ENCODE measurements around the gene TNRC6C. TPM values are rescaled to one million over a fixed set of nuclear protein-coding genes. Genes with fewer than 3 reads are reported as not detected.

TNRC6C gene
- total RNA-seq, 1 experiment from 2014 or later = 16.4 TPM

DNA sequence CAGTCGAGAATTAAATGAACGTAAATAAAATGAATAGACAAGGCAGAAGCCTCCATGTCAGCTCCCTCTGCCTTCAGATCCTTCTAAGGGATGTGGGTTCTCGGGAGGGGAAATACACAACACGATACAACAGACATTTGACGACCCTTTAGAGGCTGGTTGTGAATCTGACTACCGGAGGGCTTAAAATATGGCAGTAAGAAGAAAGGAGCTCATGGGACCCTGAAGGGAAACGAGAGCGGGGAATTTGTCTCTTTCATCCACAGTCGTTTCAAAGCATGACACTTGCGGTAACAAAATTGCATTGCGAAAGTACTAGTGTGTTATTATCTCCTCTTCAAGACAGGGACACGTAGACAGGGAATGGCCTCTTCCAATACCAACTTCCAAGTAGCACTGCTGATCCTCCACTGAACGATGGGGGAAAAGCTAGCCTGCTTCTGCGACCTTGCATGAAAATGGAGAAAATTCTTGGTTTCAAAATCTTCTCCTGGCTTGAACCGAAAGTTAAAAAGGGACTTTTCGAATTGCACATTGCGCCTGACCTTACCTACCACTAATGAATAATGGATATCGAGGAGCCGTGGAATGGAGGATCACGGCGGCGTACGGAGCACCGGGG lies 1.2 kb upstream of the TNRC6C start:
- no peak overlapping the region for H3K27ac Mint-ChIP-seq (ENCODE audit: low read depth, unreplicated experiment)
- peaks cover 9% of the 10 kb centered on the region for H3K4me1 Mint-ChIP-seq (ENCODE audit: insufficient read depth, unreplicated experiment)
- peaks cover 51% of the 10 kb centered on the region for H3K27me3 Mint-ChIP-seq (ENCODE audit: insufficient read depth, unreplicated experiment)

DNA sequence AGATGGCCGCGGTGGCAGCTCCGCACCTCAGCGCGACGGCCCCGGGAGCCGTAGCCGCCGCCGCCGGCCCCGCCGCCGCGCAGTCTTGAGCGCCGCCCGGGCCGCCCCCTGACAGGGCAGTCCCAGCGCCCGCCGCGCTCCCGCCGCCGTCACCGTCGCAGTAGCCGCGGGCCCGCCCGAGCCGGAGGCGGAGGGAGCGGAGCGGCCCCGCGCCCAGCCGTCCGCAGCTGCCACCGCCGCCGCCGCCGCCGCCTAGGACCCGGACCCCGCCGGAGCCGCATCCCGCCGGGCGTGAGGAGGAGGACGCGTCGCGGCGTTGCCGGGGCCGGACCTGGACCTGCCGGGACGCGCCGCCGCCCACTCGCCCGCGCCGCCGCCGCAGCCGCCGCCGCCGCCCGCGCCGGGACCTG lies 218 bp downstream of the TNRC6C start:
- ChIA-PET CTCF (interaction anchor here (0.6 to 0.7 kb wide), 2 partner anchors 12 to 377 kb away, joined by 3 to 4 read pairs; no protein-coding TSS in a partner anchor), POLR2A (interaction anchor here (0.5 to 1.9 kb wide), 28 partner anchors 10 to 548 kb away, joined by 3 to 13 read pairs (median 4); no protein-coding TSS in a partner anchor)
- Mint-ChIP-seq H3K9me3 (ENCODE audit: unreplicated experiment) (no peaks in the 10 kb centered on the region), H3K27ac (ENCODE audit: low read depth, unreplicated experiment) (no peak overlapping the region), H3K4me3 (ENCODE audit: unreplicated experiment) (peak overlapping the region; percentile 87), H3K4me1 (ENCODE audit: insufficient read depth, unreplicated experiment) (peaks cover 13% of the 10 kb centered on the region), H3K27me3 (ENCODE audit: insufficient read depth, unreplicated experiment) (peaks cover 37% of the 10 kb centered on the region), H3K36me3 (ENCODE audit: insufficient read depth, unreplicated experiment) (no peaks in the 10 kb centered on the region)
- no TSS peak for BruUV-seq (replicated peaks)
- TF ChIP-seq, protein P1, sequence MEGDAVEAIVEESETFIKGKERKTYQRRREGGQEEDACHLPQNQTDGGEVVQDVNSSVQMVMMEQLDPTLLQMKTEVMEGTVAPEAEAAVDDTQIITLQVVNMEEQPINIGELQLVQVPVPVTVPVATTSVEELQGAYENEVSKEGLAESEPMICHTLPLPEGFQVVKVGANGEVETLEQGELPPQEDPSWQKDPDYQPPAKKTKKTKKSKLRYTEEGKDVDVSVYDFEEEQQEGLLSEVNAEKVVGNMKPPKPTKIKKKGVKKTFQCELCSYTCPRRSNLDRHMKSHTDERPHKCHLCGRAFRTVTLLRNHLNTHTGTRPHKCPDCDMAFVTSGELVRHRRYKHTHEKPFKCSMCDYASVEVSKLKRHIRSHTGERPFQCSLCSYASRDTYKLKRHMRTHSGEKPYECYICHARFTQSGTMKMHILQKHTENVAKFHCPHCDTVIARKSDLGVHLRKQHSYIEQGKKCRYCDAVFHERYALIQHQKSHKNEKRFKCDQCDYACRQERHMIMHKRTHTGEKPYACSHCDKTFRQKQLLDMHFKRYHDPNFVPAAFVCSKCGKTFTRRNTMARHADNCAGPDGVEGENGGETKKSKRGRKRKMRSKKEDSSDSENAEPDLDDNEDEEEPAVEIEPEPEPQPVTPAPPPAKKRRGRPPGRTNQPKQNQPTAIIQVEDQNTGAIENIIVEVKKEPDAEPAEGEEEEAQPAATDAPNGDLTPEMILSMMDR (IDR thresholded peaks at IDR 0.05; ENCODE audit: unreplicated experiment) = no peak
- DNase-seq (ENCODE audit: unreplicated experiment) = no peak
- intact Hi-C loops (cut with micrococcal nuclease) = loop anchor here (1.0 kb wide), 1 partner anchor 186 kb away; no protein-coding TSS in a partner anchor

More for the DNA sequence above, 1.2 kb upstream of the TNRC6C start:
- intact Hi-C loops (cut with micrococcal nuclease) = no loop called here
- DNase-seq (ENCODE audit: unreplicated experiment) = no peak
- ChIA-PET CTCF (interaction anchor here (0.5 to 0.6 kb wide), 2 partner anchors 527 to 1062 kb away, joined by 3 to 7 read pairs; no protein-coding TSS in a partner anchor), POLR2A (interaction anchor here (0.6 to 1.5 kb wide), 7 partner anchors 9 to 414 kb away, joined by 3 to 5 read pairs (median 3); no protein-coding TSS in a partner anchor)
- H3K4me3 Mint-ChIP-seq (ENCODE audit: unreplicated experiment) = peak overlapping the region; percentile 87
- no TSS peak for BruUV-seq (replicated peaks)
- TF ChIP-seq, protein P1 (IDR thresholded peaks at IDR 0.05; ENCODE audit: unreplicated experiment) = no peak
- no peaks in the 10 kb centered on the region for H3K36me3 Mint-ChIP-seq (ENCODE audit: insufficient read depth, unreplicated experiment)
- no peaks in the 10 kb centered on the region for H3K9me3 Mint-ChIP-seq (ENCODE audit: unreplicated experiment)

DNA sequence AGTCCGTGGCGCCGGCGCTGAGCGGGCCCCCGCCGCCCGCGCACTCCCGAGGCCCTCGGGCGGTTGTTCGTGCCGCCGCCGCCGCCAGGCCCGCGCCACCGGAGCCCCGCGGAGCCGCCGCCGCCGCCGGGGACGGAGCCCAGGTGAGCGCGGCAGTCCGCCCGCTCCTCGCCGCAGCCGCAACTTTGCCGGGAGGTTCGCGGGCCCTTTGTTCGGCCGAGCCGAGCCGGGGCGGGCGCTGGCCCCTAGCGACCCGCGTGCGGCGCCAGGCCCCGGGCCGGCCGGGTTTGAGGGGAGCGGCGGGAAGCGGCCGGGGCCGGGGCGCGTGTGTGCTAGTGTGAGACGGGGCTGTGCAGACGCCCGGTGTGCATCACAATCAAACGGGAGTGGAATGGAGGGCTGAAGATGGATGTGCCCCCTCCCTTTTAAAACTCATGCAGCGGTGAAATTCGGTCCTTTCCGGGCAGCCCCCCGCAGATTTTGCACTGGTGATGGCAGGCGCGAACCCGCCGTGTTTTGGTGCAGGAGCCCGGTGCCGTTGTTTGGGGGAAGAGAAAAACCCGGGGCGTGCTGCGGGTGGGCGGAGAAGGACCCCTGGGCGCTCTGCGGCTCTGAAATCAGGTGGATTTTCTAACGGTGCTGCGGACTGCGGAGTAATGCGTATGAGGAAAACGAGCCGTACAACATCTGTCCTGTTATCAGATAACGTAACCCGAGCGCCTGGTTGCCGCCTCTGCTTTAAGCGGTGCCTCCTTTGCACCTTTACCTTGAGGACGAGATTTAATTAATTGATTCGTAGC lies 823 bp downstream of the TNRC6C start:
- ChIA-PET POLR2A (interaction anchor here (0.5 to 1.9 kb wide), 7 partner anchors 14 to 548 kb away, joined by 3 to 7 read pairs (median 3); no protein-coding TSS in a partner anchor), CTCF (interaction anchor here (0.6 to 0.7 kb wide), 3 partner anchors 19 to 377 kb away, joined by 3 to 5 read pairs (median 4); no protein-coding TSS in a partner anchor)
- Mint-ChIP-seq H3K4me3 (ENCODE audit: unreplicated experiment) (peak overlapping the region; percentile 86), H3K27me3 (ENCODE audit: insufficient read depth, unreplicated experiment) (peaks cover 31% of the 10 kb centered on the region), H3K4me1 (ENCODE audit: insufficient read depth, unreplicated experiment) (peaks cover 13% of the 10 kb centered on the region), H3K9me3 (ENCODE audit: unreplicated experiment) (no peaks in the 10 kb centered on the region), H3K27ac (ENCODE audit: low read depth, unreplicated experiment) (no peak overlapping the region), H3K36me3 (ENCODE audit: insufficient read depth, unreplicated experiment) (no peaks in the 10 kb centered on the region)
- no peak for DNase-seq (ENCODE audit: unreplicated experiment)
- BruUV-seq (replicated peaks) = TSS peak; percentile 44
- TF ChIP-seq, protein P1 (IDR thresholded peaks at IDR 0.05; ENCODE audit: unreplicated experiment) = no peak
- intact Hi-C loops (cut with micrococcal nuclease) = no loop called here
